HG02981 (cell line): ENCODE results near the gene HSD17B3.
"Not testable (repeated sequence)": the region's sequence is repeated elsewhere in the genome, so short reads cannot be mapped to it uniquely, and the experiment has no call there.

Experiments used
- ATAC-seq: cut with Tn5 transposase; IDR thresholded peaks from one replicate; pipeline ENCODE4 v1.9.1; 2021; ENCODE audit warnings: mild to moderate bottlenecking, moderate library complexity; ENCODE audit not compliant: unreplicated experiment

The HSD17B3 gene

GRCh38 chr9:96302021-96302420 is at the start of gene HSD17B3:
HSD17B3 (minus strand) TSS chr9:96302176; CDS start chr9:96302104, 72 bp downstream.
- ATAC-seq: no peak

- ATAC-seq: no peak
Observed at GRCh38 chr9:96350866-96351265, 48.9 kb upstream of the HSD17B3 start.

DNA sequence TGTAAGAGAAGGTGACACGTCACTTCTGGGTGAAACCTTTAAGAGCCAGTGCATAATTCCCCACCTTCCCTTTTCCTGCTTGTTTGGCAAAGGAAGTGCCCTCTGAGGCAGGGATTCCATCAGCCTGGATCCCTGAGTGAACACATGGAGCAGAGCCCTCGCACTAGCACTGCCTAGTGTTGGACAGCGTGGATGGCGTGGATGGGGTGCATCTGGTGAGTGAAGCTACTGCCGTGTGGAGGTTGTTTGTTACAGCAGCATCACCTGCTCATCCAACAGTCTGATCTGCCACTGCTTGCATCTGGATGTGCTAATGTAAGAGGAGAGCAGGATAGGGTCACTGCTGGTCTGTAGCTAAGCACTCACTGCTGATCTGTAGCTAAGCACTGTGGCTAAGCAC is 46.3 kb upstream of the HSD17B3 start:
- no peak for ATAC-seq

GRCh38 chr9:96345551-96345950 is 43.6 kb upstream of the HSD17B3 start:
- no peak for ATAC-seq

- ATAC-seq: no peak
Observed at GRCh38 chr9:96344458-96345180, 42.6 kb upstream of the HSD17B3 start.

DNA sequence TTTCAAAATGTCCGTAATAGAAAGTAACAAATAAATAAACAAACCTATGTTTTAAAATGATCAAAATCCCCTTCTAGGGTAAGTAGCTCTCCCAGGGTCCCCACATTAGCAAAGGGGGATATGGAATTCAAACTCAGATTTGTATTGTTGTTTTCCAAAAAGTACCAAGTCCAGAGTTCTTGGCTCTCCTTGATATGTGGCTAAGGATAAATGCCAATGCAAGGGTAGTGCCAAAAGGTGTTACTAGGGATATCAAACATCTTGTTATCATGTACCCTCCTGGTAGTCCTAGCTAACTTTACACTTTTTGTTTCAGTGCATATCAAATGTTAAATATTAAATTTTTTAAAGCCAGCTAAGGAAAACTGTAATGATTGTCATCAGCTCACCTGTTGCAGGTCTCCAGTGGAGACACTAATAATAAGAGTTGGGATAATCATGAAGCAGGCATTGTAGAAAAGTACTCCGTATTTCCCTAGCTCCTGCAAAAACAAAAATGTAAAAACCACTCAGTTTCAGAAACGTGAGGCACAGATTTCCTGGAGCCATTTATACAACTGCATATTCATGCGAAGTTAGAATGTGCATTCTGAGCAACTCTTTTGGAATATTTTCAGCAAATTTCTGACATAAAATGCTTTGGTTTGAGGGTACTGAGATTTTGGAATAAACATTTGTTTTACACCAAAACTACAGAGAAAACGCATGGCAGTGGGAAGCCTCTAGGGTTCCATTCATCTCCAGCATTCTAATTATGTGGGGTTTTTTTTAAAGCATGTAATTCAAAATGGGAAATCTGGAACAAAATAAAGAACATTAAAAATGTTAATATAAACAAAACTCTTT is 41.8 kb upstream of the HSD17B3 start:
- no peak for ATAC-seq

GRCh38 chr9:96342571-96343245 is 40.7 kb upstream of the HSD17B3 start:
- no peak for ATAC-seq

DNA sequence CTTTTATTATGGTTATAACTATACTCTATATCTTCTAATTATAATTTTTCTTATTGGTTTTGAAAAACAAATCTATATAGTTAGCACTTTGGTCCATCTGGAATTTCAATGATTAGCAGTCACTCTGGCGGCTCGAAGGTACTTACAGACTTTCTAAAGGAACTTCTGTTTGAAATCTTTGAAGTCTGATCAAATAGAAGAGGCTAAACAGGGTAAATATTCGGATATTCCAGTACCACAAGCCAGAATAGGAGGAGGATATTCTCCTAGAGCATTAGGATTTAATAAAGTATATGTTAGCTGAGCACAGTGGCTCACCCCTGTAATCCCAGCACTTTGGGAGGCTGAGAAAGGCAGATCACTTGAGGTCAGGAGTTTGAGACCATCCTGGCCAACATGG is 38.7 kb upstream of the HSD17B3 start:
- no peak for ATAC-seq

DNA sequence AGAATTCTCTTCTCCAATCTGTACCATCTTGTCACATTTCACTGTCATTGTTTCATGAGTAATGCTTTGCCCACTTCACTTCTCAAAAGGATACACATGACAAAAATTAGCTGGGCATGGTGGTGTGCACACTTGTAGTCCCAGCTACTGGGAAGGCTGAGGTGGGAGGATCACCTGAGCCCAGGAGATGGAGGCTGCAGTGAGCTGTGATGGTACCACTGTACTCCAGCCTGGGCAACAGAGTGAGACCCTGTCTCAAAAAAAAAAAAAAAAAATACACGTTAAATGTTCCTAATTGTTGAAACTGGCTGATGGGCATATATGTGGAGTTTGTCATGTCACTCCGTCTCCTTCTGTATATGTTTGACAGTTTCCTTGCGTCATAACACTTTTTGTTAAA is 36.3 kb upstream of the HSD17B3 start:
- ATAC-seq: no peak

DNA sequence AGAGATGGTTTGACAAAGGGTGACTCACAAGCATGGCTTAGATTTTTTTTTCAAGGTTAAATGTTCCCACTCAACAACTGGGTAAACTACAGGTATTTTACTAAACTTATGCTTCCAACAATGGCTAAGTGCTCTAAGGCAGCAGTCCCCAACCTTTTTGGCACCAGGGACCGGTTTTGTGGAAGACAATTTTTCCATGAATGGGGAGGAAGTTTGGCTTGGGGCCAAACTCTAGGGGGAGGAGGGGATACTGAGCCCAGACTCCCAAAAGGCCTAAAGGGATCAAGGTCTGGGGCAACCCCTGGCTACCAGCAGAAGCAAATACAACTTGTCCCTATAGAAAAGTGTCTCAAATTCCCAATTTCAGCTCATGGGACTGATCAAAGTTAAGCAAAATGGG is 32.0 kb upstream of the HSD17B3 start:
- ATAC-seq: no peak

- ATAC-seq: no peak
Observed at GRCh38 chr9:96331236-96331947, 29.4 kb upstream of the HSD17B3 start.

- ATAC-seq: no peak
Observed at GRCh38 chr9:96327694-96328352, 25.8 kb upstream of the HSD17B3 start.

DNA sequence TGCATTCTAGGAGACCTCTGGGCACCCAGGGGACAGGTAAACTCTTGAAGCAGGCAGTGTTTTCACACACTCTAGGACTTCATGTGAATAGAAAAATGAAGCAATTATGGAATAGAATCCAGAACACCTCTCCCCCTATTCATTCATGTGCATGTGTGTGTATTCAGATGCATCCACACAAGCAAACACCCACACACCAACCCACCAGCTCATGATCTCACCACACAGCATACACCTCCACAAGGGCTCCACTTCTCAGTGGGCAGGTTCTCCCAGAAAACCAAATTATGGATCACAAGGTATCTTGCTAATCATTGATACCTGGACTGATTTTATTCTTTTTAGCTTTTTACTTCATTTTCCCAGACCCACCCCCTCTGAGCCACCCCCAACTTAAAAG is 21.2 kb upstream of the HSD17B3 start:
- ATAC-seq: no peak

GRCh38 chr9:96322736-96323135 is 20.8 kb upstream of the HSD17B3 start:
- not testable (repeated sequence) for ATAC-seq

DNA sequence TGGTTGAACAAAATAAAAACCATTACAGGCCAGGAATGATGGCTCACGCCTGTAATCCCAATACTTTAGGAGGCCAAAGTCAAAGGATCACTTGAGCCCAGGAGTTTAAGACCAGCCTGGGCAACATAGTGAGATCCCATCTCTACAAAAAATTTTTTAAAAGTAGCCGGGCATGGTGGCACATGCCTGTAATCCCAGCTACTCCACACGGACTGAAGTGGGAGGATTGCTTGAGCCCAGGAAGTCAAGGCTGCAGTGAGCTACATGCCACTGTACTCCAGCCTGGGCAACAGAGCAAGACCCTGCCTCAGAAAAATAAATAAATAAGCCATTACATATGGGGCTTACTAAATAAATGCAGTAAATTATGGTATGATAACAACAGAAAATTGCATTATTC is 20.2 kb upstream of the HSD17B3 start:
- not testable (repeated sequence) for ATAC-seq

DNA sequence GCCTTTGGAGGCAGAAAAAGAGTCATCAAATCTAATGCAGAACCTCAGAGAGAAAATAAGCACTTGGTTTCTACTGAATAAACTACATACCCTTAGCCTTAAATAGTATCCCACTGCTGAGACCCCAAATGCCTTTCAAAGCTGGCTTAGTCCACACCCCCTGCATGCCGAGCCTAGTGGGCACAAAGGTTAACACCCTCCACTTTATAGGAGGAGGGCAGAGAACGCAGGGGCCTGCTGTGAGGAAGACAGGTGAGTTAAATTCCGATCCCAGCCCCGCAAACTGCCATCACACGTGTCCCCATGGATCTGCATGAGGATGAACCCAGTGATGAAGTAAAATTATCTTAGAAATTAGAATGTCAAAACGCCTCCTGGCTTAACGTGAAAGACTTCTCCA is 19.5 kb upstream of the HSD17B3 start:
- no peak for ATAC-seq

GRCh38 chr9:96320749-96321280 is 18.8 kb upstream of the HSD17B3 start:
- ATAC-seq: no peak

DNA sequence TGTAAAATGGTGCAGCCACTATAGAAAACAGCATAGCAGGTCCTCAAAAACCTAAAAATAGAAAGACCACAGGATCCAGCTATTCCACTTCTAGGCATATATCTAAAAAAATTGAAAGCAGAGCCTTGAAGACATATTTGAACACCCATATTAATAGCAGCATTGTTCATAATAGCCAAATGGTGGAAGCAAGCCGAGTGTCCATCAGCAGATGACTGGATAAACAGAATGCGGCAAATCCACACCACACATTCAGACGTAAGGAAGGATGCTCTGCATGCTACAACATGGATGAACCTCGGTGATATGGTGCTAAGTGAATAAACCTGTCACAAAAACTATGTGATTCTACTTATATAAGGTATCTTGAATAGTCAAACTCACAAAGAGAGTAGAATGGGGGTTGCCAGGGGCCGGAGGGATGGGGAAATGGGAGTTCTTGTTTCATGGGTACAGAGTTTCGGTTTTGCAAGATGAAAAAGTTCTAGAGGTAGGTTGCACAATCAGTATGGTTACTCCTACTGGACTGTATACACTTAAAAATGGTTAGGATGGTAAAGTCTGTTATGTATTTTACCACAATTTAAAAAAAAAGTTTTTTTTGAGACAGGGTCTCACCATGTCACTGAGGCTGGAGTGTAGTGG is 17.1 kb upstream of the HSD17B3 start:
- ATAC-seq: no peak

DNA sequence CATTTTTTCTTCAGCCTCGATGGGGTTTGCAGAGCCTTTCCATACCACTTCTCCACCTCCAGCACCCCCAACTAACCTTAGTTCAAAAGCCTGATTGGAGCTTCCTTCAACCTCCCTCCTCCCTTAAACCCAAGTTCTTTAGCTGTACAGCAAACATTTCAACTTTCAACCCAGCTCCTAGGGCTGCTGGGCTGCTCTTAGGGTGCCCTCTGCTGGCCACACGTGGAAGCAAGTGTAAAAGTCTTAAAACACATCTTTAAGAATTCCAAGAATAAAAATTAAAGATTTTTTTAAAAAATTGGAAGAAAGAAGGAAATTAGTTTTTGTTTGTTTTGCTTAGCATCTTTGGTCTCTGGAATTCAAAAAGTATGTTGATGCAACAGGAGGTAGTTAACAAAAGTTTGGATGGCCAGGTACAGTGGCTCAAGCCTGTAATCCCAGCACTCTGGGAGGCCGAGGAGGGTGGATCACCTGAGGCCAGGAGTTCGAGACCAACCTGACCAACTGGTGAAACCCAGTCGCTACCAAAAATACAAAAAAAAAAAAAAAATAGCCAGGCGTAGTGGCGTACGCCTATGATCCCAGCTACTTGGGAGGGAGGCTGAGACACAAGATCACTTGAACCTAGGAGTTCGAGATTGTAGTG is 15.5 kb upstream of the HSD17B3 start:
- ATAC-seq: no peak
